ENCODE results near the gene DCC.

GRCh38 chr18:53375621-53376020 is 1035.6 kb downstream of the DCC start:
- no peak for TF ChIP-seq CTCF (IDR thresholded peaks at IDR 0.05)
- TF ChIP-seq POLR2AphosphoS5 (IDR thresholded peaks at IDR 0.05): no peak
- TF ChIP-seq EP300 (IDR thresholded peaks at IDR 0.05): no peak
- no peak for TF ChIP-seq POLR2A (IDR thresholded peaks at IDR 0.05)
